Liver (tissue), 3 donors: ENCODE measurements around the gene RPTOR.

ENCODE experiments used
- ATF3 ChIP-seq: IDR thresholded peaks from 2 replicates; pipeline ENCODE4 v1.6.1; 2016; ENCODE audit warnings: antibody characterized with exemption
- CTCF ChIP-seq: fragments of 150-350 bp; IDR thresholded peaks from 2 replicates; pipeline ENCODE4 v1.5.1; 2017; ENCODE audit warnings: improper control_type of control experiment, low read depth, low read length; ENCODE audit not compliant: missing input control
- EGR1 ChIP-seq, 2 donors: IDR thresholded peaks; 2 replicates each; pipeline ENCODE4 v1.6.1; 2016 to 2018; ENCODE audit warnings: antibody characterized with exemption in 2 of 2, low read depth in 2 of 2
- JUND ChIP-seq, 2 donors: IDR thresholded peaks; 2 replicates each; pipeline ENCODE4 v1.6.1; 2016; ENCODE audit warnings: antibody characterized with exemption in 2 of 2
- MAX ChIP-seq: IDR thresholded peaks from 2 replicates; pipeline ENCODE4 v1.6.1; 2016; ENCODE audit warnings: antibody characterized with exemption
- NR2F2 ChIP-seq: IDR thresholded peaks from 2 replicates; pipeline ENCODE4 v1.6.1; 2016; ENCODE audit warnings: antibody characterized with exemption
- REST ChIP-seq: IDR thresholded peaks from 2 replicates; pipeline ENCODE4 v1.6.1; 2016; ENCODE audit warnings: antibody characterized with exemption, mild to moderate bottlenecking
- SP1 ChIP-seq: IDR thresholded peaks from 2 replicates; pipeline ENCODE4 v1.6.1; 2018; ENCODE audit warnings: antibody characterized with exemption, mild to moderate bottlenecking
- TAF1 ChIP-seq: conservative IDR thresholded peaks from 2 replicates; pipeline ENCODE4 v1.6.1; 2016; ENCODE audit warnings: antibody characterized with exemption, mild to moderate bottlenecking
- YY1 ChIP-seq: IDR thresholded peaks from 2 replicates; pipeline ENCODE4 v1.6.1; 2016; ENCODE audit warnings: antibody characterized with exemption, mild to moderate bottlenecking
- ZBTB33 ChIP-seq: IDR thresholded peaks from 2 replicates; pipeline ENCODE4 v1.6.1; 2016; ENCODE audit warnings: antibody characterized with exemption
- donor health status: healthy.
- donor health status: healthy.

- TF ChIP-seq CTCF (no peak), REST (no peak), TAF1 (no peak), ATF3 (no peak), MAX (no peak), EGR1 (IDR thresholded peaks at IDR 0.05; ENCODE audit: low read depth in 2 of 2) (no peak), ZBTB33 (no peak), JUND (IDR thresholded peaks at IDR 0.05) (no peak), SP1 (no peak), YY1 (no peak), NR2F2 (no peak)
These were observed 115.0 kb downstream of the RPTOR start for GRCh38 chr17:80659651-80660050.
